ENCODE measurements around the gene NLGN1. TPM values are rescaled to one million over a fixed set of nuclear protein-coding genes. Genes with fewer than 3 reads are reported as not detected.
A peak's percentile ranks its signal among the peaks of the same experiment; 100 is the strongest.
"Not testable (repeated sequence)": the region's sequence is repeated elsewhere in the genome, so short reads cannot be mapped to it uniquely, and the experiment has no call there.

The NLGN1 gene
- total RNA-seq, 1 donor from 2014 or later, result 18.3 TPM

GRCh38 chr3:173538410-173538809 is 140.9 kb downstream of the NLGN1 start:
- intact Hi-C loops (cut with DNase I), result no loop called here
- DNase-seq (ENCODE audit: low spot score), result no peak

DNA sequence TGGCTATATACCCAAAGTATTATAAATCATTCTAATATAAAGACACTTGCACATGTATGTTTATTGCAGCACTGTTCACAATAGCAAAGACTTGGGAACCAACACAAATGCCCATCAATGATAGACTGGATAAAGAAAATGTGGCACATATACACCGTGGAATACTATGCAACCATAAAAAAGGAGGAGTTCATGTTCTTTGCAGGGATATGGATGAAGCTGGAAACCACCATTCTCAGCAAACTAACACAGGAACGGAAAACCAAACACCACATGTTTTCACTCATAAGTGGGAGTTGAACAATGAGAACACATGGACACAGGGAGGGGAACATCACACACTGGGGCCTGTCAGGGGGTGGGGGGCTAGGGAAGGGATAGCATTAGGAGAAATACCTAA is 148.0 kb downstream of the NLGN1 start:
- intact Hi-C loops (cut with DNase I); DNase-seq (ENCODE audit: low spot score): not testable (repeated sequence)

GRCh38 chr3:173547070-173547469 is 149.5 kb downstream of the NLGN1 start:
- DNase-seq (ENCODE audit: low spot score), result no peak
- intact Hi-C loops (cut with DNase I), result no loop called here

DNA sequence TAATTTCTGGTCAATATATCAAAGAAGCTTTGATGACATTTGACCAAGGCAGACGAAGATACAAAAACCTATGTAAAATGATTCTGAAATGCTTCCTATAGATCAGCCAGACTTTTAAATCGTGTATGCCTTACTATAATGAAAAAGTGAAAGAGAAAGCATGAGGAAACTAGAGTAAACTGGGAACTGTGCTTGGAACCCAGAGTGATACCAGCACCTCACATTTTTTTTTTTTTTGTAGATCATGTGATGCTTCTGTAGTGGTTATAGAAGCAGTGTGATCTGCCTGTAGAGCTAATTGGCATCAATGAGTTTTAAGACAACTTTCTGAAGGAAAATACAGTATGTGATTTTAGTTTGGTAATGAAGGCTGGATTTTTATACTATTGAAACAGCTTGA is 150.7 kb downstream of the NLGN1 start:
- intact Hi-C loops (cut with DNase I), result no loop called here
- no peak for DNase-seq (ENCODE audit: low spot score)

DNA sequence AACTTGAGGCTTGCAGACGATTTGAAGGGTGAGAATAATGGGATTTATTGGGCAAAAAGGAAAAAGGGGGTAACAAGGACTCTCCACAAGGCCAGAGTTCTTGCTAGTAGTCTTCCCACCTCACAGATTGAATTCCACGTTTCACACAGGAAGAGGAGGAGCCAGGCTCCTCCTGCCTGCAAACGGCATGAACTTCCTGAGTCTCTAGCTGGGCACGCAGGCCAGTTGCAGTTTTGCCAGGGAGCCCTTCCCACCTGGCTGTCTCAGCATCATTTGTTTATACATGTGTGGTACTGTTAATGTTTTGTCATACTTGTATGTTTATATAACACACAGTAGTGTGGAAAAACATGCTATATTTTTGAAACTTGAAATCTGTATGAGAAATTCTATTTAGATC is 155.0 kb downstream of the NLGN1 start:
- intact Hi-C loops (cut with DNase I), result loop anchor here (5.0 kb wide), 2 partner anchors 140 to 570 kb away; no protein-coding TSS in a partner anchor
- DNase-seq (ENCODE audit: low spot score), result no peak

GRCh38 chr3:173553635-173554280 is 156.2 kb downstream of the NLGN1 start:
- no peak for DNase-seq (ENCODE audit: low spot score)
- intact Hi-C loops (cut with DNase I), result loop anchor here (5.0 kb wide), 2 partner anchors 141 to 571 kb away; no protein-coding TSS in a partner anchor

DNA sequence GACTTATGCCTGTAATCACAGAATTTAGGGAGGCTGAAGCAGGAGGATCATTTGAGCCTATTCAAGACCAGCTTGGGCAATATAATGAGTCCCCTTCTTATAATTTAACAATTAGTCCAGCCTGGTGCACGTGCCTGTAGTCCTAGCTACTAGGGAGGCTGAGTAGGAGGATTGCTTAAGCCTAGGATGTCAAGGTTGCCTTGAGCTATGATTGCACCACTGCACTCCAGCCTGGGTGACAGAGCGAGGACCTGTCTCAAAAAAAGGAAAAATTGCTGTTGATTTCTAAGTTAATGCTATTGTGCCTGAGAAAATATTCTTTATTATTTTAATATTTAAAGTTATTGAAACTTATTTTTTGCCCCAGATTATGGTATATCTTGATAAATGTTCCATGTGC is 159.0 kb downstream of the NLGN1 start:
- no peak for DNase-seq (ENCODE audit: low spot score)
- intact Hi-C loops (cut with DNase I), result no loop called here

- intact Hi-C loops (cut with DNase I), result loop anchor here (5.0 kb wide), 1 partner anchor 586 kb away; no protein-coding TSS in a partner anchor
- DNase-seq (ENCODE audit: low spot score), result no peak
These were observed 170.5 kb downstream of the NLGN1 start for GRCh38 chr3:173567997-173568396.

GRCh38 chr3:173568623-173569022 is 171.1 kb downstream of the NLGN1 start:
- DNase-seq (ENCODE audit: low spot score), result no peak

DNA sequence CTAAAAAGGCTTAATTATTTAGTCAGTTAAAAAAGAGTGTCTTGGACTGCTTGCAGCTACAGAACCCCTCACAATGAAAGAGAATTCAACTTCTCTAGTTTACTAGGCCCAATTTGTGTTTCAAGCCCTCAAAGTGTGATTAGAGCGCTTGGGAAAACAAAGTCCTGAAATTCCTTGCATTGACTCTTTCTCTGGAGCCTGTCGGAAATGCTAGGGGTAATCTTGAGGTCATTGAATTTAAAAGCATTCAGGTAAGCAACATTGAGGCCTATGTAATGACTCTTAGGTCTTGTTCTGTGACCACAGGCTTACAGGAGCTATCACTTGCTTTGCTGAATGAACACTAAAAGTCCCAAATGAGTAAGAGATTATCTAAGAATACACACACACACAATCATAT is 186.0 kb downstream of the NLGN1 start:
- DNase-seq (ENCODE audit: low spot score), result no peak
- intact Hi-C loops (cut with DNase I), result loop anchor here (10.0 kb wide), 1 partner anchor 321 kb away; no protein-coding TSS in a partner anchor

More at GRCh38 chr3:173568623-173569022, 171.1 kb downstream of the NLGN1 start:
- intact Hi-C loops (cut with DNase I), result loop anchor here (5.0 kb wide), 1 partner anchor 586 kb away; no protein-coding TSS in a partner anchor

GRCh38 chr3:173584093-173584837 is 186.7 kb downstream of the NLGN1 start:
- intact Hi-C loops (cut with DNase I), result loop anchor here (10.0 kb wide), 1 partner anchor 321 kb away; no protein-coding TSS in a partner anchor
- no peak for DNase-seq (ENCODE audit: low spot score)

DNA sequence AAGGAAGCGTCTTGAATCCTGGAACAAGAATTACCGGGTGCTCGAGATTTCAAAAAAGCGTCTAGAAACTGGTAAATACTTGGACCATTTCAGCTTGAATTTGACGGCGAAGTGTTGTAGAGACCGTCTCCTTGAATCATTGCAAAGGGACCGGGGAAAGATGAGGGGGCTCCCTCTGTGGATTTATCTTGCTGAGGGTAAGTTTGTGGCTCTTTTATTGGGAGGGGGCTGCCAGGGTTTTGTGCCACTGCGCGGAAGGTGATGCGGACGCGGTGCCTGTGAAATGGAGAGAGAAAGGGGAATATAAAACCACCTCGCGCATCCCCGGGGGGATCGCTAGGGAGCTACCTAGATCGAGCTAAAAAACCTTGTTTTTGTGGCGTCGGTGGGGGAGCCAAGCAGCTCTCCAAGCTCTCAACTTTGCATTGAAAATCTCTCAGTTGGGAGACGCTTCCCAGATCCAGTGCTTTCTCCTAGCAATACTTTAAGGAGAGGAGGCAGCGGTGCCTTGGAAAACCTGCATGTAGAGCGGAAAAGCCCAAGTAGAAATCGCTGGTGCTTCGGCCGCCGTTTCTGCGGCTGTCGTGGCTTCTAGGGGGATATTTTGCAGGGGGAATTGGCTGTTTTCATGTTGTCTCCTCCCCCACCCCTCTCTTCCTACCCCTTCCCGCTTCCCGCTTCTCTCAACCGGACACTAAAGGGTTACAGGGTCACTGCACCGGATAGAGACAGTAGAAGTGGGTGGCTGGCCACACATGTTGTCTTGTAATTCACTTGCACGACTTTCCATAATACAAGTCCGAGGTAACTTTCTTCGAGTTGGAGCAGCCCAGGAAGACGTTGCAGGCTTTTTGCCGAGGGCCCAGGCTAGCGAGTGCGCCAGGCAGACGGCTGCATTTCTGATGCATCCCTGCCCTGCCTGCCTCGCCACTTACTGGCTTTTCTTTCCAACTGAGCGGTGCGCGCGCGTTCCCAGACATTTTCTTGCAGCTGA is 187.6 kb downstream of the NLGN1 start:
- intact Hi-C loops (cut with DNase I), result loop anchor here (1.0 to 10.0 kb wide), 2 partner anchors 75 to 320 kb away; no protein-coding TSS in a partner anchor
- DNase-seq (ENCODE audit: low spot score), result peak; percentile 79

GRCh38 chr3:173586166-173586565 is 188.6 kb downstream of the NLGN1 start:
- no peak for DNase-seq (ENCODE audit: low spot score)
- intact Hi-C loops (cut with DNase I), result loop anchor here (10.0 kb wide), 1 partner anchor 319 kb away; no protein-coding TSS in a partner anchor

GRCh38 chr3:173587055-173587454 is 189.5 kb downstream of the NLGN1 start:
- DNase-seq (ENCODE audit: low spot score), result no peak
- intact Hi-C loops (cut with DNase I), result loop anchor here (10.0 kb wide), 1 partner anchor 318 kb away; no protein-coding TSS in a partner anchor

DNA sequence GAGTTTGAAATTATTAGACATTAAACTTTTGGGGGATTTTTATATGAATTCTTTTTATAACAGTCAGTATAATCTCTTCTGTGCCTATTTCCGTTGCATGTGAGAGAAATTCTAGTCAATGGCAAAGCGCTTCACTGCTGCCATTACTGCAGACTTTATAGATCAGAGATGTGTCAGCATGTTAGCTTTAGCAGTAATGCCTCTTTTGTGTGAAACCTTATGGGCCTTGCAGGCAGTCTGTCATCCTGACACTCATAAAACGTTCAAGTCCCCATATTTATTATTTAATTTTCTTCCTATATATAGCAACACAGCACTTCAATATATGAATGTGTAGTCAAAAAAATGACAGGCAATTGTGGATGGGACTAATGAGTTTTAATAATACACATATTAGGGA is 191.0 kb downstream of the NLGN1 start:
- no peak for DNase-seq (ENCODE audit: low spot score)
- intact Hi-C loops (cut with DNase I), result loop anchor here (10.0 kb wide), 1 partner anchor 316 kb away; no protein-coding TSS in a partner anchor

DNA sequence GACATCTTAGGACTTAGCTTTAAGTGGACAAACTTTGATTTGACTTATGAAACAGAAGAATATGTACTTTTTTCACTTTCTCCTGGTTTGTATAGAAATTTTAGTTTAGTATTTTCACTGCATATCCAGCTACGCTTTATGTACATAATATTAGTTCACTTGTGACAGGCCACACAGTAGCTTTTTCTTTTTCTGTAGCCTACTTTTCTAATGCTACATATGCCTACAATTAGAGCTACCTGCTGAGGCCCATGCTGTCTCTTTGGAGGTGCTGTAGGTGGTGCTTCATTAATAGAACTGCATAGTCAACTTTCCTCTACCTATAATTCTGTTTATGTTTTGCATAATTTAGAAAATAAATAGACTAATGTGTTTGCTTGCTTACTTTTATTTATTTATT is 191.6 kb downstream of the NLGN1 start:
- no peak for DNase-seq (ENCODE audit: low spot score)
- intact Hi-C loops (cut with DNase I), result loop anchor here (10.0 kb wide), 1 partner anchor 316 kb away; no protein-coding TSS in a partner anchor

- no peak for DNase-seq (ENCODE audit: low spot score)
- intact Hi-C loops (cut with DNase I), result no loop called here
These were observed 193.9 kb downstream of the NLGN1 start for GRCh38 chr3:173591401-173591800.

DNA sequence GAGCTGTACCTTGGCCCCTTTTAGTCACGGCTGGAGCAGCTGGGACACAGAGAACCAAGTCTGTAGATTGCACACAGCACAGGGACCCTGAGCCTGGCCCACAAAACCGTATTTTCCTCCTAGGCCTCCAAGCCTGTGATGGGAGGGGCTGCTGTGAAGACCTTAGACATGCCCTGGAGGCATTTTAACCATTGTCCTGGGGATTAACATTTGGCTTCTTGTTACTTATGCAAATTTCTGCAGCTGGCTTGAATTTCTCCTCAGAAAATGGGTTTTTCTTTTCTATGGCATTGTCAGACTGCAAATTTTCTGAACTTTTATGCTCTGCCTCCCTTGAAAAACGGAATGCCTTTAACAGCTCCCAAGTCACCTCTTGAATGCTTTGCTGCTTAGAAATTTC is 197.3 kb downstream of the NLGN1 start:
- DNase-seq (ENCODE audit: low spot score); intact Hi-C loops (cut with DNase I): not testable (repeated sequence)

- no peak for DNase-seq (ENCODE audit: low spot score)
- intact Hi-C loops (cut with DNase I), result no loop called here
These were observed 202.1 kb downstream of the NLGN1 start for GRCh38 chr3:173599673-173600072.

Data from cardiac septum (tissue), 1 donor.